ENCODE measurements around the gene ENSA. TPM values are rescaled to one million over a fixed set of nuclear protein-coding genes. Genes with fewer than 3 reads are reported as not detected.
"Not testable (repeated sequence)": the region's sequence is repeated elsewhere in the genome, so short reads cannot be mapped to it uniquely, and the experiment has no call there.

Gene ENSA
- polyA plus RNA-seq, 12 donors: 102 to 177 (median 118) TPM; not detected in 1

- no peak for DNase-seq
These were observed 1.5 kb downstream of the ENSA start for GRCh38 chr1:150627826-150628410.

- no peak for DNase-seq
These were observed 3.3 kb downstream of the ENSA start for GRCh38 chr1:150626150-150626549.

- DNase-seq: not testable (repeated sequence)
These were observed 4.9 kb downstream of the ENSA start for GRCh38 chr1:150624546-150624945.

- not testable (repeated sequence) for DNase-seq
These were observed 5.3 kb downstream of the ENSA start for GRCh38 chr1:150624134-150624533.

GRCh38 chr1:150622303-150622975 lies 7.0 kb downstream of the ENSA start:
- DNase-seq: no peak

GRCh38 chr1:150621497-150622302 lies 7.7 kb downstream of the ENSA start:
- DNase-seq: peak; percentile 54

- no peak for DNase-seq
These were observed 8.5 kb downstream of the ENSA start for GRCh38 chr1:150620919-150621318.

GRCh38 chr1:150619576-150620509 lies 9.6 kb downstream of the ENSA start:
- DNase-seq: no peak

GRCh38 chr1:150615346-150616201 lies 13.8 kb downstream of the ENSA start:
- DNase-seq: no peak

GRCh38 chr1:150613061-150613920 lies 16.1 kb downstream of the ENSA start:
- no peak for DNase-seq

- no peak for DNase-seq
These were observed 17.4 kb downstream of the ENSA start for GRCh38 chr1:150612014-150612345.

GRCh38 chr1:150610576-150610975 lies 18.8 kb downstream of the ENSA start:
- DNase-seq: no peak

GRCh38 chr1:150609732-150610131 lies 19.7 kb downstream of the ENSA start:
- DNase-seq: peak; percentile 59

GRCh38 chr1:150606463-150607142 lies 22.8 kb downstream of the ENSA start:
- no peak for DNase-seq

- DNase-seq: not testable (repeated sequence)
These were observed 24.0 kb downstream of the ENSA start for GRCh38 chr1:150605451-150605731.

- no peak for DNase-seq
These were observed 25.2 kb downstream of the ENSA start for GRCh38 chr1:150604226-150604588.

GRCh38 chr1:150603711-150604110 lies 25.7 kb downstream of the ENSA start:
- no peak for DNase-seq

GRCh38 chr1:150602372-150602771 lies 27.0 kb downstream of the ENSA start:
- not testable (repeated sequence) for DNase-seq

- DNase-seq: no peak
These were observed 27.9 kb downstream of the ENSA start for GRCh38 chr1:150601540-150601939.

- DNase-seq: not testable (repeated sequence)
These were observed 31.1 kb downstream of the ENSA start for GRCh38 chr1:150598346-150598745.
